Kasumi-1 (cell line): ENCODE results near the gene LSM12.

Source experiments
- DNase-seq, 2 experiments: peaks; one replicate each; lab custom pipeline; 2025; lab: John Stamatoyannopoulos, UW

LSM12 gene

GRCh38 chr17:44076716-44077594 is 10.5 kb upstream of the LSM12 start:
- DNase-seq: no peak

- DNase-seq: no peak
These were observed 9.3 kb upstream of the LSM12 start for GRCh38 chr17:44075598-44076293.

- no peak for DNase-seq
These were observed 8.4 kb upstream of the LSM12 start for GRCh38 chr17:44074911-44075285.

- no peak for DNase-seq
These were observed 7.9 kb upstream of the LSM12 start for GRCh38 chr17:44074231-44074910.

GRCh38 chr17:44071772-44072171 is 5.3 kb upstream of the LSM12 start:
- no peak for DNase-seq

GRCh38 chr17:44071198-44071520 is 4.7 kb upstream of the LSM12 start:
- DNase-seq: no peak

- peak; percentile 97 for DNase-seq
These were observed 4.2 kb upstream of the LSM12 start, which contains the start of gene G6PC3 for GRCh38 chr17:44070455-44071197. G6PC3 (plus strand) TSS chr17:44070735; CDS start chr17:44070966, 231 bp downstream.

GRCh38 chr17:44069974-44070454 is 3.5 kb upstream of the LSM12 start:
- peak; percentile 50 to 63 for DNase-seq

- DNase-seq: no peak
These were observed 1.1 kb upstream of the LSM12 start for GRCh38 chr17:44067545-44067940.

- DNase-seq: no peak
These were observed 735 bp downstream of the LSM12 start for GRCh38 chr17:44065668-44066203.

- DNase-seq: no peak
These were observed 2.5 kb downstream of the LSM12 start for GRCh38 chr17:44063704-44064639.

- no peak for DNase-seq
These were observed 3.6 kb downstream of the LSM12 start for GRCh38 chr17:44062871-44063270.

- DNase-seq: no peak
These were observed 5.0 kb downstream of the LSM12 start for GRCh38 chr17:44061446-44061845.

- no peak for DNase-seq
These were observed 7.2 kb downstream of the LSM12 start for GRCh38 chr17:44059101-44059892.

GRCh38 chr17:44053125-44053872 is 13.2 kb downstream of the LSM12 start:
- no peak for DNase-seq

GRCh38 chr17:44049294-44050060 is 17.0 kb downstream of the LSM12 start:
- no peak for DNase-seq

- peak in 1 of 2 experiments; percentile 4 for DNase-seq
These were observed 19.6 kb downstream of the LSM12 start for GRCh38 chr17:44046893-44047292.

GRCh38 chr17:44045486-44045885 is 21.0 kb downstream of the LSM12 start:
- DNase-seq: no peak
